Hematopoietic multipotent progenitor cell (in vitro differentiated cells): ENCODE data around the gene BRD1. TPM values are rescaled to one million over a fixed set of nuclear protein-coding genes. Genes with fewer than 3 reads are reported as not detected.

Experiments used
- DNase-seq, 3 donors: peaks; one replicate each; pipeline ENCODE4 v3.0.0-alpha.2; 2011 to 2015; ENCODE audit warnings: low read depth in 2 of 3, low spot score in 2 of 3
- small RNA-seq: library from RNA; depleted of rRNA; stranded (forward); fragments of <200 nt; gene quantifications from one replicate; pipeline ENCODE3, GENCODE V24; 2012
- total RNA-seq: library from RNA; depleted of rRNA; stranded (reverse); fragments of >200 nt; gene quantifications from one replicate; pipeline ENCODE4 v1.2.3, GENCODE V29; 2012

The BRD1 gene
- total RNA-seq, 1 donor = 46.0 TPM

- DNase-seq = peak in 1 of 3 donors; percentile 42
Observed at GRCh38 chr22:49735411-49735900, 92.2 kb downstream of the BRD1 start.

GRCh38 chr22:49734882-49735281 is 92.8 kb downstream of the BRD1 start:
- no peak for DNase-seq

GRCh38 chr22:49734390-49734789 is 93.3 kb downstream of the BRD1 start:
- no peak for DNase-seq

- DNase-seq = no peak
Observed at GRCh38 chr22:49733631-49734030, 94.0 kb downstream of the BRD1 start.

GRCh38 chr22:49730656-49731055 is 97.0 kb downstream of the BRD1 start:
- DNase-seq = no peak

- no peak for DNase-seq
Observed at GRCh38 chr22:49728570-49729271, 99.0 kb downstream of the BRD1 start.

GRCh38 chr22:49727881-49728569 is 99.6 kb downstream of the BRD1 start:
- peak in 2 of 3 donors; percentile 79 to 93 for DNase-seq

GRCh38 chr22:49727191-49727880 is 100.3 kb downstream of the BRD1 start:
- no peak for DNase-seq

GRCh38 chr22:49726701-49727101 is 101.0 kb downstream of the BRD1 start:
- DNase-seq = peak in 1 of 3 donors; percentile 30

GRCh38 chr22:49726022-49726681 is 101.5 kb downstream of the BRD1 start:
- DNase-seq = no peak

- no peak for DNase-seq
Observed at GRCh38 chr22:49725516-49725915, 102.2 kb downstream of the BRD1 start.

GRCh38 chr22:49724893-49725489 is 102.7 kb downstream of the BRD1 start:
- DNase-seq = peak in 2 of 3 donors; percentile 59 to 72

GRCh38 chr22:49724030-49724892 is 103.4 kb downstream of the BRD1 start:
- DNase-seq = peak in 1 of 3 donors; percentile 66

- DNase-seq = no peak
Observed at GRCh38 chr22:49723478-49724029, 104.1 kb downstream of the BRD1 start.

Small RNAs within 50 kb of the gene (small RNA-seq; reads per million reads assigned to genes)
- gene AL117328.1 (not detected), gene RF00017 (not detected)

Other genes starting within 250 kb of the BRD1 start
- 31.2 TPM for gene ZBED4, start 26.0 kb upstream of the BRD1 start, total RNA-seq
- gene ALG12, start 90.6 kb upstream of the BRD1 start, total RNA-seq = 35.5 TPM
- 21.3 TPM for gene CRELD2, start 90.8 kb upstream of the BRD1 start, total RNA-seq
- gene PIM3, start 132.9 kb upstream of the BRD1 start, total RNA-seq = 84.6 TPM
- under 0.01 TPM for gene IL17REL, start 184.9 kb upstream of the BRD1 start, total RNA-seq
- gene TTLL8, start 230.4 kb upstream of the BRD1 start, total RNA-seq = 0.27 TPM